Measurements from ENCODE around the gene STK40.

Gene STK40

DNA sequence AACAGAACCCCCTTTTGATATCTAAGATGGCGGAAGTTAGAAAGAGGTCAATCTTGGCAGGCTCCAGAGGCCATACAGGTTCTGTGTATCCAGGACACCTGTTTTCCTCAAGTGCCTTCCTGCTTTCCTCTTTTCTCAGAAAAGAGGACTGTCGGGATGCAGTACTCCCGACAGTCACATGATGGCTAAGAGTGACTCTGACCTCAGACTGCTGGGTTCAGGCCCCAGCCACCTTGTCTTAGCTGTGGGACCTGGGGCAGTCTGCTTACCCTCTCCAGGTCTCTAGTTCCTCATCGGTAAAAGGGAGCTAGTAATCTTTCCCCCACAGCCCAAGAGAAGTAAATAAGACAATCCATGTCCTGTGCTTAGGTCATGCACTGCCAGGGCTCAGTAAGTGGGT lies 29.9 kb downstream of the STK40 start:
- TF ChIP-seq, protein P1, sequence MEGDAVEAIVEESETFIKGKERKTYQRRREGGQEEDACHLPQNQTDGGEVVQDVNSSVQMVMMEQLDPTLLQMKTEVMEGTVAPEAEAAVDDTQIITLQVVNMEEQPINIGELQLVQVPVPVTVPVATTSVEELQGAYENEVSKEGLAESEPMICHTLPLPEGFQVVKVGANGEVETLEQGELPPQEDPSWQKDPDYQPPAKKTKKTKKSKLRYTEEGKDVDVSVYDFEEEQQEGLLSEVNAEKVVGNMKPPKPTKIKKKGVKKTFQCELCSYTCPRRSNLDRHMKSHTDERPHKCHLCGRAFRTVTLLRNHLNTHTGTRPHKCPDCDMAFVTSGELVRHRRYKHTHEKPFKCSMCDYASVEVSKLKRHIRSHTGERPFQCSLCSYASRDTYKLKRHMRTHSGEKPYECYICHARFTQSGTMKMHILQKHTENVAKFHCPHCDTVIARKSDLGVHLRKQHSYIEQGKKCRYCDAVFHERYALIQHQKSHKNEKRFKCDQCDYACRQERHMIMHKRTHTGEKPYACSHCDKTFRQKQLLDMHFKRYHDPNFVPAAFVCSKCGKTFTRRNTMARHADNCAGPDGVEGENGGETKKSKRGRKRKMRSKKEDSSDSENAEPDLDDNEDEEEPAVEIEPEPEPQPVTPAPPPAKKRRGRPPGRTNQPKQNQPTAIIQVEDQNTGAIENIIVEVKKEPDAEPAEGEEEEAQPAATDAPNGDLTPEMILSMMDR (IDR thresholded peaks at IDR 0.05; ENCODE audit: low read depth, low read length, missing control alignments), result peak; percentile 6
- H3K27me3 ChIP-seq (replicated peaks), result no peaks in the 10 kb centered on the region
- DNase-seq, result no peak
- no peak overlapping the region for H3K27ac ChIP-seq
- peaks cover 68% of the 10 kb centered on the region for H3K36me3 ChIP-seq (replicated peaks)
- in situ Hi-C loops (cut with HindIII; ENCODE audit: low pct_ligation_motif_present, low sequenced_read_pairs), result no loop called here
- no peak overlapping the region for H3K4me3 ChIP-seq (ENCODE audit: low read depth, low read length)

DNA sequence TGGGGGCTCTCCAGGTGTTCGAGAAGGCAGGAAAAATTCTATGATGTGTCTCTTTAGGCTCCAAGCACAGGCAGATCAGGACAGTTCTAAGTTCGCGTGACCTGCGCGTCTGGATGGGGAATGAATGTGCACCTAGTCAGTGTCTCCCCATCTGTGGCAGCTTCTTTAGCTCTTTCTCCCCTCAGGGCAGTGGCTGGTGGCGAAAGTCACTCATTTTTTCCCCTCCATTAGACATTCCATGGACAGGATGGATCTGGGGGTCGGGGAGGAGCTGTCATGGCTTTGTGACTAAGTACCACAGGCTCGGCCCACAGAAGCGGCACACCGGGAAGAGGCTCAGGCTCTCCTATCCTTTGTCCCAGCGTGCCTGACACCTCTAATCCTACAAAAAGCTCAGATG lies 31.2 kb downstream of the STK40 start:
- Histone ChIP-seq H3K4me3 (ENCODE audit: low read depth, low read length) (no peak overlapping the region), H3K27ac (no peak overlapping the region), H3K36me3 (replicated peaks) (peaks cover 67% of the 10 kb centered on the region), H3K27me3 (replicated peaks) (no peaks in the 10 kb centered on the region)
- no peak for DNase-seq
- in situ Hi-C loops (cut with HindIII; ENCODE audit: low pct_ligation_motif_present, low sequenced_read_pairs), result no loop called here
- TF ChIP-seq, protein P1 (IDR thresholded peaks at IDR 0.05; ENCODE audit: low read depth, low read length, missing control alignments), result no peak

DNA sequence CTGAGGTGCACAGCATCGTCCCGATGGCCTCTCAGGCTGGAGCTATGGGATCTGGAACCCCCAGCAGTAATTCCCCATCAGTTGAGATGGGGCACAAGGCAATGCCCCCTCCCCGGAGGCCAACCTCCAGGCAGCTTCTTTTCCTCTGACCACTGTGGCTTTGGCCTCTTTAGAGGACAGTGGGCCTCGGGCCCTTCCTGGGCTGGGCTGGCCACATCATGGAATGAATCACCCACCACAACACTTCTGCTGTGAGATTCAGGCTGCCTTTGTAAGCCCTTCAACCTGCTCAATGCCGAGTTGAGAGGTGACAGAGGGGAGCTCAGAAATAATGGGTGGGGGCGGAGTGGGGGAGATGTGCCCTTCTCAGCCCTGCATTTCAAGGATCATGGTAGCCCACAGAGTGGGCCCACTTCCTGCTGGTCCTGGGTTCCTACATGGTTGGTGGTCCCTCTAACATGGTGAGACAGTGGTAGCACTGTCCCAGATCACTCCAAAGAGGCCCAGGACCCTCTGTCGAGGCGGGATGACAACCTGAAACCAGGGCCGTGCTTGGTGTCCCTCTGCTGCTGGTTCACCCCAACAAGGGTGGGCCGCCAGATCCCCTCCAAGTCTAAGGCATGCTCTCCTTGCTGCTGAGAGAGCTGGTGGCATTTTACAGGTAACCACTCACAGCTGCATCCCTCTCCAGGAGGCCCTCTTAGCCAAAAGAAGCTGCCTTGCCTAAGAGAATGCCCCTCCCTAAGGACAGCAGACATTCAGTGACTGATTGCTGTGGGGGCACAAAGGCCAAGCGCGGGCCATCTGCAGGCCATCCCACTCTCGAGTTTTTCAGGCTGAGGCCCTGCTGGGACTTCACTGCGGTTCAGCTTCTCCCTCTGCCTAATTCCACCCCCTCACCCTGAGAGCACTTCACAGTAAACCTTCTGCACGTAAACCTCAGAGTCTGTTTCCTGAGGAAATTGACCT lies 32.5 kb downstream of the STK40 start:
- peak; percentile 68 for DNase-seq
- Histone ChIP-seq H3K4me3 (ENCODE audit: low read depth, low read length) (no peak overlapping the region), H3K36me3 (replicated peaks) (peaks cover 67% of the 10 kb centered on the region), H3K27ac (peak overlapping the region; percentile 91), H3K27me3 (replicated peaks) (no peaks in the 10 kb centered on the region)
- in situ Hi-C loops (cut with HindIII; ENCODE audit: low pct_ligation_motif_present, low sequenced_read_pairs), result no loop called here
- TF ChIP-seq, protein P1 (IDR thresholded peaks at IDR 0.05; ENCODE audit: low read depth, low read length, missing control alignments), result no peak

DNA sequence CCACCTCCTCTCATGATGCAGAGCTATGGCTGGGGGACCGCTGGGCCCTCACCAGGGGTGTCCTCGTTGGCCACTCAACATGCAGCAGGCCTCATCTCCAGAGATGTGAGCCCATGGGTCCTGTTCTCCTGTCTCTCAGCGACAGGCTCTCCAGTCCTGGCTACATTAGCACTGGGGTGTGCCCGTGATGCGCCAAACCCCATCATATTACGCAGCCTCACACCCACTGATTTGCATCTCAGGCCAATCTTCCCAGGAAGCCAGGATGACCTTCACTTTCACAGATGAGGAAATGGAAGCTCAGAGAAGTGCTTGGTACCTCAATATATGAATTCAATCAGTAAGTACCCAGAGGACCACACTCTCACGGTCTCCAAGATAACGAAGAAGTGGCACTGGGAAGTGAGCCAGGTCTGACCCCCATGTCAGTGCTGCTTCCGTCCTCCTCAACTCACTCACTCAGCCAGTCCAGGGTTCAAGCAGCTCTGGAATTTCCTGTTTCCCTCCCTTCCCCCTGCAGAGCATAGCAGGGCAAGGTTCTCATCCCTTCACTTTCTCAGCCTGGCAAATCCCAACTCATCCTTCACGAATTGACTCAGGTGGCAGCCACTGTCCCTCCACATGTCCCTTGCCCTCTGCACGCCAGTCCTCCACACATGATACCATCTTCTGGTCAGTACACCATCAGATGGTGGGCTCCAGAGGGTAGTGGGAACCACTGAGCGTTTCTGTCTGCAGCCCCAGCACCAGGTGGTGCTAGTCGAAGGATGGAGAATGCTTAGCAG lies 33.4 kb downstream of the STK40 start:
- Histone ChIP-seq H3K36me3 (replicated peaks) (peaks cover 62% of the 10 kb centered on the region), H3K27ac (peak overlapping the region; percentile 91)
- in situ Hi-C loops (cut with HindIII; ENCODE audit: low pct_ligation_motif_present, low sequenced_read_pairs), result no loop called here

DNA sequence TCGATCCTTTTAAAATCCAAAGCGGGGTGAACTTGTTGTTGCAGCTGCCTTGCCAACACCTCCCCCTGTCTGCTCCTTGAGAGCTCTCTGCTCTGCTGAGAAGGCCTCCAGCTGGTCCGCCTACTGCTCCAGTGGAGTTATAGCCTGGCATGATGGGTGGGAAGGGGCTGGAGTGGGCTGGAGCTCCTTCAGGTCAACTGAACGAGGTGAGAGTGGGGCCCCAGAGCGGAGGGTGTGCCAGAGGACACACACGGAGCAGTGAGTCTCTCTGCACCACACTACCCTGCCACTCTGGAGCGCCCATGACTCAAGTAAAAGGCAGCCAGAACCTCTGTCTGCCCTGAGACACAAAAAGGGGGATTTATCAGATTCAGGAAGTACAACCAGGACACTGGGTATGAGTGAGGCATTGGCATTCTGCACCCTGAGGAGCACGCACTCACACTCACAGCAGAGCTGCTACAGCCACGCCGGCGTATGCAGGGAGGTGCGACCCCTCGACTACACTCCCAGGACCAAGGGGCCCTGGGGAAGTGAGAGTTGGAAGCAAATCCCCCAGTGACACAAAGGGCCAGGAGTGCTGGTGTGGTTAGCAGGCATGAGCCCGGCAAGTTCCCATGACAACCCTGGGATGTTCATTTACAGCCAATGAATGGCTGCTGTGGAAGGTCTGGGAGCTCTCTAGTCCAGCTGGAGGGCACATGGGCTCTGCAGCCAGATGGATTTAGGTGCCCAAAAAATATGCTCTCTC lies 34.3 kb downstream of the STK40 start:
- in situ Hi-C loops (cut with HindIII; ENCODE audit: low pct_ligation_motif_present, low sequenced_read_pairs), result no loop called here
- TF ChIP-seq, protein P1 (IDR thresholded peaks at IDR 0.05; ENCODE audit: low read depth, low read length, missing control alignments), result no peak
- DNase-seq, result peak; percentile 81
- Histone ChIP-seq H3K27me3 (replicated peaks) (no peaks in the 10 kb centered on the region), H3K27ac (peak overlapping the region; percentile 91), H3K4me3 (ENCODE audit: low read depth, low read length) (peak overlapping the region; percentile 26), H3K36me3 (replicated peaks) (peaks cover 62% of the 10 kb centered on the region)

More for the DNA sequence above, 33.4 kb downstream of the STK40 start:
- DNase-seq, result no peak
- Histone ChIP-seq H3K27me3 (replicated peaks) (no peaks in the 10 kb centered on the region), H3K4me3 (ENCODE audit: low read depth, low read length) (no peak overlapping the region)
- TF ChIP-seq, protein P1 (IDR thresholded peaks at IDR 0.05; ENCODE audit: low read depth, low read length, missing control alignments), result peak; percentile 53

Measured in brain microvascular endothelial cell (primary cell).